ENCODE data around the gene TMED1. TPM values are rescaled to one million over a fixed set of nuclear protein-coding genes. Genes with fewer than 3 reads are reported as not detected.
A peak's percentile ranks its signal among the peaks of the same experiment; 100 is the strongest.

Gene TMED1
- total RNA-seq, 1 donor from 2014 or later = 30.9 TPM

DNA sequence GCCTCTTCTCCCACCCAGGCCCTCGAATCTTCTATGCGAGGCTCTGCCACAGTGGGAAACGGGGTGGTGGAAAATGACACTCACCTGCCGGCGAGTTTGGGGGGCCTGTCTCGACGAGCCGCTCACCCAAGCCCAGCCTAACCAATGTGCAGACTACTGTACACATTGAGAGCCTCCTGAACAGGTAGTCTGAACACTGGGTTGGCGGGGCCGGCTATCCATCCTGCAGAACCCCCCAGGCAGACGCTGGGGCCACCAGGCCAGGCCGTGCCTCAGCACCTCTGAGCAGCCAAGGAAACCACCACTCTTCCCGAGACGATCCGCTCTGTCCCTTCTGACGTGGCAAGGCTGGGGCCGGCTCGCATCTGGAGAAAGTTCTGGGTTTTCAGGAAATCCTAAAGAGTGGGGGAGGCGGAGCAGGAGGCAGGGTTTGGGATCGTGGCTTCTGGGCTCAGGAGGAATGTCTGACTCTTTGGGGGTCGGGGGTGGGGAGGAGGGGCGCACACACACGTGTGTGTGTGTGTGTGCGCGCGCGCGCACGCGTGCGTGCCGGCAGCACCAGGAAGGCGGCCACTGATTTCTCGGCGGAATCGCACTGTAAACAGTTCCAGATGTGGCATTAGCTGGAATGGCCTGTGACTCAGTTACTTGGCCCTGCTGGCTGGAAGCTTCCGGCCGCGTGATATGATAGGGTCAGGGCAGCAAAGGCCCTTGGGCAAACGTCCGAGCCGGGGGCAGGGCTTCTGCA is 18.5 kb downstream of the TMED1 start:
- no peaks in the 10 kb centered on the region for H3K9me3 Mint-ChIP-seq
- H3K27ac Mint-ChIP-seq = peak overlapping the region; percentile 96
- peaks cover 8% of the 10 kb centered on the region for H3K4me1 Mint-ChIP-seq
- peaks cover 35% of the 10 kb centered on the region for H3K36me3 Mint-ChIP-seq
- TF ChIP-seq CTCF (IDR thresholded peaks at IDR 0.05; ENCODE audit: unreplicated experiment) = no peak
- no peaks in the 10 kb centered on the region for H3K27me3 Mint-ChIP-seq (ENCODE audit: low read depth)
- peak in 1 of 2 experiments; percentile 45 for DNase-seq (ENCODE audit: low spot score in 2 of 2, unreplicated experiment in 2 of 2)
- peak overlapping the region; percentile 64 for H3K4me3 Mint-ChIP-seq

DNA sequence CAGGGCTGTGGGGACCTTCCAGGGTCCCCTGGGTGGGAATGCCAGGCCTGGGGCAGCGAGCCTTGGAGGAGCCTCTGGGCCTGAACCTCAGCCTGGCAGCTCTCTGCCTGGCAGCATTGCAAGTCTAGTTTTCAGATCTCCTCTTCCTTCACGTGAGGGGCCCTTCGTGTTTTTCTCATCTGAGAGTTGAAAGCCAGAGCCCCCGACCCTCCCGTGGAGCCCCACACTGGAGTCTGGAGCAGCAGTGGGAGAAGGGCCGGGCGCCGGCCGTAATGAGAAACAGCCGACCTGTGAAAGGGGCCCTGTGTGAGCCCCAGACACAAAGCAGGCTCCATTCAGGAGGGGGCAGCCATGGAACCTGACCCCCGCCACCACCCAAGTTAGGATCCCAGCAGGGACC is 19.3 kb downstream of the TMED1 start:
- TF ChIP-seq CTCF (IDR thresholded peaks at IDR 0.05; ENCODE audit: unreplicated experiment) = no peak
- no peak for DNase-seq (ENCODE audit: low spot score in 2 of 2, unreplicated experiment in 2 of 2)
- no peaks in the 10 kb centered on the region for H3K27me3 Mint-ChIP-seq (ENCODE audit: low read depth)
- peak overlapping the region; percentile 96 for H3K27ac Mint-ChIP-seq
- H3K36me3 Mint-ChIP-seq = peaks cover 33% of the 10 kb centered on the region
- no peaks in the 10 kb centered on the region for H3K9me3 Mint-ChIP-seq
- H3K4me3 Mint-ChIP-seq = peak overlapping the region; percentile 64
- H3K4me1 Mint-ChIP-seq = peaks cover 8% of the 10 kb centered on the region

DNA sequence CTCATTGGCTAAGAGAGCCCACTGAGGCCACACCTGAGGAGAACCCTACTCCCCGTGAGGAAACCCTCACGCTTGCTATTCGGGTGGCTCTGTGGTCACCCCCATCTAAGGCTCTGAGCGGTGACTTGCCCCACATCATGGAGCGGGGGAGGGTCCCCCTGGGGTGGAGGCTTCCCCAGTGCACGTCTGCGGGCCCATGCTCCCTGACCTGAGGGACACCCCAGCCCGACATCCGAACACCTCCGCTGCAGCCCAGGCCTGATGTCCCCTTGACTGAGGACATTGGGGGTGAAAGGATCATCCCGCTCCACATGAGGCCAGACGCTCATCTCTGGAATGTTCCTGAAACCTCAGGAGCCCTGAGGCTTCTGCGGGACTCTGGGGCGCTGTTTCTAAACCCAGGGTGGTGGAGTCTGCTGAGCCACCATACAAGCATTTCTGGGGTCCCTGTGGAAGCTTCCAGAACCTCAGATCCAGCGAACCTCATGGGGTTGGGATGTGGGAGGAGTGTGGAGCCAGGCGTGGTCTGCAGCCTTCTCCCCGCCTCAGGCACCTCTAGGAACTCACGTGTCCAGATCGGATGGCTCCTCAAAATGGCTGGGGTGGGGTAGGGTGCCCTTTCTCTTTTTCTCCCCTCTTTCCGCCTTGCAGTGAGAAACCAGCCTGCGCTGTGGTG is 19.9 kb downstream of the TMED1 start:
- Mint-ChIP-seq H3K9me3 (no peaks in the 10 kb centered on the region), H3K27ac (peak overlapping the region; percentile 96), H3K4me3 (peak overlapping the region; percentile 64), H3K27me3 (ENCODE audit: low read depth) (no peaks in the 10 kb centered on the region), H3K36me3 (peaks cover 31% of the 10 kb centered on the region), H3K4me1 (peaks cover 8% of the 10 kb centered on the region)
- no peak for TF ChIP-seq CTCF (IDR thresholded peaks at IDR 0.05; ENCODE audit: unreplicated experiment)
- DNase-seq (ENCODE audit: low spot score in 2 of 2, unreplicated experiment in 2 of 2) = no peak

GRCh38 chr19:10815007-10815536 is 20.9 kb downstream of the TMED1 start:
- no peaks in the 10 kb centered on the region for H3K27me3 Mint-ChIP-seq (ENCODE audit: low read depth)
- H3K4me3 Mint-ChIP-seq = no peak overlapping the region
- H3K9me3 Mint-ChIP-seq = no peaks in the 10 kb centered on the region
- H3K36me3 Mint-ChIP-seq = peaks cover 22% of the 10 kb centered on the region
- peaks cover 8% of the 10 kb centered on the region for H3K4me1 Mint-ChIP-seq
- no peak for DNase-seq (ENCODE audit: low spot score in 2 of 2, unreplicated experiment in 2 of 2)
- no peak for TF ChIP-seq CTCF (IDR thresholded peaks at IDR 0.05; ENCODE audit: unreplicated experiment)
- no peak overlapping the region for H3K27ac Mint-ChIP-seq

GRCh38 chr19:10812902-10813404 is 23.1 kb downstream of the TMED1 start:
- H3K27ac Mint-ChIP-seq = peak overlapping the region; percentile 61
- H3K4me3 Mint-ChIP-seq = no peak overlapping the region
- peaks cover 3% of the 10 kb centered on the region for H3K9me3 Mint-ChIP-seq
- no peaks in the 10 kb centered on the region for H3K27me3 Mint-ChIP-seq (ENCODE audit: low read depth)
- no peak for DNase-seq (ENCODE audit: low spot score in 2 of 2, unreplicated experiment in 2 of 2)
- peaks cover 8% of the 10 kb centered on the region for H3K4me1 Mint-ChIP-seq
- peaks cover 27% of the 10 kb centered on the region for H3K36me3 Mint-ChIP-seq
- no peak for TF ChIP-seq CTCF (IDR thresholded peaks at IDR 0.05; ENCODE audit: unreplicated experiment)

Data from mesothelial cell of epicardium (in vitro differentiated cells).